AG08396 (cell line): Measurements from ENCODE around the gene RNF181.
"Not testable (repeated sequence)": the region's sequence is repeated elsewhere in the genome, so short reads cannot be mapped to it uniquely, and the experiment has no call there.

Source experiments
- DNase-seq: peaks from one replicate; pipeline ENCODE4 v3.0.0; 2012; ENCODE audit warnings: low spot score, mixed read lengths

Gene RNF181

GRCh38 chr2:85614757-85615156 is 19.2 kb downstream of the RNF181 start:
- not testable (repeated sequence) for DNase-seq

- DNase-seq = no peak
These were observed 19.8 kb downstream of the RNF181 start for GRCh38 chr2:85615413-85615728.

DNA sequence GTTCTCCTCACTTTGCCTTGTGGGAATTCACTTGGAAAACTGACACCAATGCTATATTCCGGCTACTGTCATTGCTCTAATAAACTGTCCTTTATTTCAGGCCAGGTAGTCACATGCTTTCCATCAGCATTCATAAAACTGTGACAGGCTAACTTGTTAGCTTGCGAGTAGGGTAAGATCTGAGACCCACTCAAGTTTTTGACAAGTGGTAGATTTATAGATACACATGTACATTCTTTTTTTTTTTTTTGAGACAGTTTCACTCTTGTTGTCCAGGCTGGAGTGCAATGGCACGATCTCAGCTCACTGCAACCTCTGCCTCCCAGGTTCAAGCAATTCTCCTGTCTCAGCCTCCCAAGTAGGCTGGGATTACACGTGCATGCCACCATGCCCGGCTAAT is 22.2 kb downstream of the RNF181 start:
- not testable (repeated sequence) for DNase-seq

- no peak for DNase-seq
These were observed 24.1 kb downstream of the RNF181 start for GRCh38 chr2:85619617-85620016.

DNA sequence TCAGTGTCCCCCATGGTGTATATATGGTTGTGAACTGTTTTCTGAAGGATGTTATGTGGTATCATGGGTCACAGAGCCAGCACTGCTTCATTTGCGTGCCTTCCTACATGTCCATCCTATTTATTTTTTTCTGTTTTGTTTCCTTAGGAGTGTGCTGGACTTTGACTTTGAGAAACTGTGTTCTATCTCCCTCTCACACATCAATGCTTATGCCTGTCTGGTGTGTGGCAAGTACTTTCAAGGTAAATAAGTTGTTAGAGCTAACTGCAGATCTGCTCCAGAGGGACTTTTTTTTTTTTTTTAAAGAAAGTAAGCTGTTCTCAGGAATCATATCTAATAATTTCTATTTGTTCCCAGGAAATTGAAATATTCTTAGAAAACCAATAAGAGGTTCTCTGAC is 25.8 kb downstream of the RNF181 start:
- DNase-seq = no peak

DNA sequence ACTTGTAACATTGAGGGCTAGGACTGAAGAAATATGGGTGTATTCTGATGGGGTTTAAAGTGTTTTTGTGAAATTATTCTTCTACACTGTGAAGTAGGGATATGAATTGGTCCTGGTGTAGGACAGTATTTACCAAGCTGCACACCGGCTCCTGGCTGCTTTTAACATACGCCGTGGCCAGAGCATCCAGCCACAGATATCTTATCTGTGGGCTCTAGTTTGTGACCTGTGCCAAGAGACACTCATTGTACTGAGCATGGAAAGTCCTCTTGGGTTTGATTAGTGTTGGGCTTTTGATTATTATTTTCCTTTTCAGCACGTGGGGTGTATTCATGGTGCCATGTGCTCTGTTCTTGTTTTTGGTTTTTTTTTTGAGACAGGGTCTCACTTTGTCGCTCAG is 28.4 kb downstream of the RNF181 start:
- no peak for DNase-seq

- no peak for DNase-seq
These were observed 33.1 kb downstream of the RNF181 start for GRCh38 chr2:85628658-85629057.

- DNase-seq = no peak
These were observed 35.8 kb downstream of the RNF181 start for GRCh38 chr2:85631316-85631715.

DNA sequence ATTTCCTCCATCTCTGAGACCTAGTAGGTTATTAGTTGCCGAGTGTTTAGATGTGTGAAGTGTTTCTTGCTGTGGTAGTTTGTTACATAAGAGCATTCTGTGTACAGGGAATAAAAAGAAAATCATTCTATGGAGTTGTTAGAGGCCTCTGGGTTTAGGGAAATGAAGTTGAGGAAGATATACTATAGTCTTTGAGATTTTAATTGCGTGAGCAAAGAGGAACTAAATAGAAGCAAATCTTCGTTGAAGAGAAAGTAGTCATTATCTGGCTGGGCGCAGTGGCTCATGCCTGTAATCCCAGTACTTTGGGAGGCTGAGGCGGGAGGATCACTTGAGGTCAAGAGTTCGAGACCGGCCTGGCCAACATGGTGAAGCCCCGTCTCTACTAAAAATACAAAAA is 39.5 kb downstream of the RNF181 start:
- DNase-seq = no peak

DNA sequence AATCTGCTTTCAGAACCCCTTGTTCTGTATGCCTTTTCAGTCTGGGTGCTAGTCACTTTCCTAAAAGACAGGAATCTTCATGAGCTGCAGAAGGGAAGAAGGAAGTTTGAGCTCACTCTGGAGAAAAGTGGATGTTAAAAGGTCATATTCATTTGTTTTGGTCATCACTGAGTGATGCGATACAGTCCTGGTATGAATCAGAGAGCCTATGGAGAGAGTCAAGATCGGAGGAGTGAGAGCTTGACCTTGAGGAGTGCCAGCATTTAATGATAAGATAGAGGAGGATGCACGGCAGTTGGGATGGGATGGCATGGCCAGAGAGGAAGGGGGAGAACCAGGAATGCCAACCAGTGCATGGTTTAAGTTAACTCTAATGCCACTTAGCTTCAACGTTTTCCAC is 40.1 kb downstream of the RNF181 start:
- no peak for DNase-seq

DNA sequence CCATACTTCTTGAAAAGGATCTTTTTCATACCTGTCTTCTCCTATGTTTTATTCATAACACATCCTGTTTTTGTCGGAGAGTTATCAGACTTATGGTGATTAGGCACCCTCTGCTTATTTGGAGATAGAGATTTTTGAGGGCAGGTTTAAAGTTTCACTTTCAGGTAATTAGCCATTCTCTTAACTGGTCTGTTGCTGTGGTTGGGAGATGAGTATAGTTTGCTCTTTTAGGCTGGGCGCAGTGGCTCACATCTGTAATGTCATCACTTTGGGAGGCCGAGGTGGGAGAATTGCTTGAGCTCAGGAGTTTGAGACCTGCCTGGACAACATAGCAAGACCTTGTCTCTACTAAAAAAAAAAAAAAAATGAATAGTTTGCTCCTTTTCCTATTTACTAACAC is 47.2 kb downstream of the RNF181 start:
- DNase-seq = no peak

- no peak for DNase-seq
These were observed 49.4 kb downstream of the RNF181 start for GRCh38 chr2:85644909-85645308.

- no peak for DNase-seq
These were observed 50.6 kb downstream of the RNF181 start for GRCh38 chr2:85646166-85646565.
